CD4-positive, alpha-beta T cell treated with Interleukin-6 for 4 hours (primary cell): ENCODE results near the gene PKD2.
"Not testable (repeated sequence)": the region's sequence is repeated elsewhere in the genome, so short reads cannot be mapped to it uniquely, and the experiment has no call there.

Experiments used
- DNase-seq: peaks from one replicate; pipeline ENCODE4 v3.0.0-alpha.2; 2020; ENCODE audit warnings: mixed read lengths

The PKD2 gene

DNA sequence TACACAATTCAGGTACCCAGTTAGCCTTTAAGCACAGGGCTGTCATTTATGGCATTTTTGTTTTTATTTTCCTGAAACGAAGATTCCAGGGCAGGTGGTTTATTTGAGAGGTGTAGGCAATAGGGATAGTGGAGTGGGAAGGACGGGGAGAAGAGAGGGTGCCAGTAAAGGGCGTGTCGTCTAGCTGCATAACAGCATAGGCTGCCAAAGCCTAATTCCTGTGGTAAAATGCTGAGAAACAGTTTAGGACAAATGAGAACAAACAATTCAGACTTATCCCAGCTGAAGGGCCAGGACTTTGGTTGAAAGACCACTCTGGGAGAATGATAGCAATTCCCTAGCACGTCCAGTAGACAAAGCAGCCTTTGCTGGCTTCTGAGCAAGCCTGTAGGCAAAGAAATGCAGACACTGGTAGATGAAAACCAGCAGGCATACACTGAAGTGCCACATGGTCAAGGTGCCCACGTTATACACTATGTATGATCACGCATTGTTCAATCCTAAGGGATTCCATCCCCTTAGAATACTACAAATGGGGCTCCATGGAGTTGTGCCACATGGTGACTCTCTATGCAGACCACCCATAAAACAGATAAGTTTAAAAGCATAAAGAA lies 70.6 kb downstream of the PKD2 start:
- no peak for DNase-seq

DNA sequence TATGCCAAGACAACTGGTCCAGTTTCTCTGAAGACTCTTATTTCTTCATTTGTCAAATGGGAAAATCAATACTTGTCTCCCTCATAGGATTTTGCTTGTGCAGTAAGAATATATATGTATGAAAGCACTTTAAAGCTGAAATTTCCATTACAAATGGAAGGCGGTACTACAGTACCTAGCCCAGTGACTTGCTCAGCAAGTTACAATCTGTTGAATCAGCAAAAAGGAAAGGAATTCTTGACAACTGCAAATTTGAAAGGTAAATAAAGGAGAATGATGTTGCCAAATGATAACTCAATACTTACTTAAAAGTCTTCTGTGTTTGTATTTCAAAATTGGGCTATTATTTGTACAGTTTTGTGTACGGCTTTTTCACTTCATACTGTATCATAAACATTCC lies 71.1 kb downstream of the PKD2 start:
- no peak for DNase-seq

DNA sequence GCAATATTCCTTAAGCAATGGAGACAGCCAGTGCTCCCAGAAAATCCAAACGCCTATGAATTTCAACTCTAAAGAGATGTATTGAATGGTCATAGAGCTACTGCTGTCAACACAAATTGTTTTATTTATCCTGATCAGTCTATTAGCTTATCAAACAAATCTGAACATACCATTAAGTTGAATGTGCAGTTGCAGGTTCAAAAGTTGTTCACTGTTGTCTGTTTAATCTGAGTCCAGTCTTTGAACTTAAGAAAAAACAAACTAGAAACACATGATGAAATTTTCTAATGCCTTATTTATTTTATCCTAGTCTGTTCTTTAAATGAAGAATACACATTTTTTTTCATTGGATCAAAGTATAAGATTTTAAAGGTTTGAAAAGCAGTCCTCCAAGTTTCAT lies 73.2 kb downstream of the PKD2 start:
- no peak for DNase-seq

DNA sequence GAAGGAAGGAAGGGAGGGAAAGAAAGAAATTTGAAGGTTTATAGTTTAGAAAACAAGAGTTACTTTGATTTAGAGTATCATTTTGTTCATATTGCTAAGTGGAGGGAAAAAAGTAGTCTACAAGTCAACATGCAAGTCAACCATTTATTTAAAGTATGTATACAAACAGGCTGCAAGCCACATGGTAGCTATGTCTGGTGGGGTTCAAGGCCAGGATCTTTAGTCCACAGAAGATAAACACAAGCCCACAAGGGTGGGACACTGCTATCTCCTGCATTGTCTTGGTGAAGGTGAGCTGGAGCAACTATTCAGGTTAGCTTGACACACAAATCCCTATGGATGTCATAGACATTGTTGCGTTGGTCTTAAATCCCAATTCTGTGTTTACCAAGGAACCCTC lies 79.6 kb downstream of the PKD2 start:
- no peak for DNase-seq

DNA sequence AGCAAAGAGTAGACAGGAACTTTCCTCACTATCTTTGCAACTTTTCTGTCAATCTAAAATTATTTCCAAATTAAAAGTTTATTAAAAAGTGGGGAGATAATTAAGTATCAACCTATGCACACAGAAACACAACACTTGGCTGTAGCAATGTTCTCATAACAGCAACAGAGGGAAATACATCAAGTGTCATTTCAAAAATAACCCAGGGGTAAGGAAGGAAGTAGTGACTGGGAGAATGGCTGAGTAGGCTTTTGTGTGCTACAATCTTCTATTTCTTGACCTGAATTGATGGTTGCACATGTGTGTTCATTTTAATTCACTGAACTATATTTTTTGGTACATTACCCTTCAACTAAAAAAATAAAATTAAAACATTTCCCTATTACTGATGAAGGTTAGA lies 83.5 kb downstream of the PKD2 start:
- DNase-seq = no peak

DNA sequence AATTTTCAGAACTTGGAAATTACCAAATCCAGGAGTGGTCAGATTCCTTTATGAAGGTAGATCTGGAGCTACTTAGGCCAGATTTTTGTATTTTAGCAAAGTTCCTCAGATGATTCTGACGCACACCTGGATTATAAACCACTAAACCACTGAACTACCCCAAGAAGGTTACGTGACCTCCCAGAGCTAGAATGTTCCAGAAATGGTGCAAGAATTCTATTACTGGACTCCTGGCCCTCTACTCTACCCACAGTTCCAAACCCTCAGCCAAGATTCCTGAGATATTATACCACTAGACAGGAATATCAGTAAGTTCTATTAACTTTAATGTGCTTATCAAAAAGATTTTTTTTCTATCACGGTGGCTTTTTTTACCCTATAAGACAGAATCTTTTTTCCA lies 83.9 kb downstream of the PKD2 start:
- no peak for DNase-seq

DNA sequence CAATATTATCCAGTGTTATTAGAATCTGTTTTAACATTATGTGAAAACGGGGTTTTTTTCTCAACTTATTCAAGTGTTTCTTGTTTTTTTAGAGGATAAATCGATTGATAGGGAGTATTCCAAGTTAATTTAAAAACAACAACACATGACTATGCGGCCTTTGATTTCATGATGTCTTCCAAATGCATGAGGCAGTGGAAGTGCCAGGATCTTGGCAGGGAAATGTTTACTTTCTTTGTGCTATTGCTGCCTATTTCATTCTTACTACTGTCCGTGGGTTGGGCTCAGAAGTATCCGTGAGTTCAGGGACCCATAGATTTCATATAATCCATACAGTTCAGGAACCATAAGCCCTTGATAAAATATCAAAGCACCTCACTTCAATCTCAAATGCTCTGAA lies 86.4 kb downstream of the PKD2 start:
- no peak for DNase-seq

DNA sequence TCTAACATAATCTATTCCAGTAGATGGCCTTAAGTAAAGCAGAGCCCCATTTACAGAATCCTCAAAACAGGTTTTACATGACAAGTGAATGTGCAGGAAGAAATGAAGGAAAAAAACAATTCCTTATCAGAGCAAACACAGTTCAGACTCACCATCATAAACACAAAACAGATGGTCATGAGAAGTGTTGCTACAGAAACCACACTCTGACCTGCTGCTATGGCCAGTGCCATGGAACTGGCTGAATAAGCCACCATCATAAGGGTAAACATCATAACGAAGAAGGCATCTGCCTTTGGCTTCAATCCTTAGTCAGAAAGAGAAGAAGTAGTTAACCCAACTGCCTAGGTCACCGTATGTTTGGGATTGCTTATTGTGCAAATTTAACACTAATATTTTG lies 89.9 kb downstream of the PKD2 start:
- no peak for DNase-seq

DNA sequence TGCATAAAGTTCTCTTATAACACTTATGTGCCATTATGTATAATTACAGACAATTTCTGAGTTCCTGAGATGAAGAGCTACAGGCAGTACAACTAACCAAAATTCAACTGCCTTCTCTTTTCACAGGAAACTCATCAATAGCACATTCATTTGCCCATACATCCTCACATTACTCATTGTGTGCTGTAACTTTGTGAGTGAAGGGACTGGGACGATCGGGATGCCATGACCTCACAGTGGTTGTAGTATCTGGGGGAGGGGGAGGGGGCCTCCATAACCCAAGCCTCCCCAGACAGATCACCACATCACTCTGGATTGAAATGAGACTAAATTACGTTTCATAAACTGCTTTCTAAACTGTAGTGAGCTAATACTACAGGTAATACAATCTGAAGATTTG lies 90.3 kb downstream of the PKD2 start:
- no peak for DNase-seq

DNA sequence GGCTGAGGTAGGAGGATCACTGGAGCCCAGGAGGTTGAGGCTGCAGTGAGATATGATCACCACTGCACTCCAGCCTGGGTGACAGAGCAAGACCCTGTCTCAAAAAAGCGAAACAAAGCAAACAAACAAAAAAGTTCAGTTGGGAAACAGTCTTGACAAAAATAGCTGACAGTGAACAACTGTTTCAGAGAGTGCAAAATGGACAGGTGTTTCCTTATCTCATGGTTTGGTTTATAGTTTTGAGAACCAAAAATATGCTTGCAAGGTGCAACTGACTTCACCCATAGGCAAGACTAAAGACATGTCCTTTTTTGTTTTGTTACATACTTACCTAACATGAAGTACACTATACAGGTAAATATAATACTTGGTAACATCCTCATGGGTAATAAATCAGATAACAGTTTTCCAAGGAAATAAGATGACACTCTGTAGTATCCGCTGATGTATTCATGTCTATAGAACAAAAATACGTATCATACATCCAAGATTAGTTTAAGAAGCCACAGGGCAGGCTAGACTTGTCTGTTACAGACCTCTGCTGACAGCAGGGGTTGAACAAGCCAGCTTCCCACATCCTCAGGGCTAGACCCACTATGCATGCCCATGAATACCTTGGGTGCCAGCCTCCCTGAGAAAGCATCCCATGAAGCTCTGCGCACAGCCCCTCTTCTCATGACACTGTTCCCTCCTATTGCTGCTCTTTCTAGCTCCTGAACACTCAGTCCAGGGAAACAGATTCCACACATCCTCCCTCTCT lies 91.7 kb downstream of the PKD2 start:
- DNase-seq = no peak

DNA sequence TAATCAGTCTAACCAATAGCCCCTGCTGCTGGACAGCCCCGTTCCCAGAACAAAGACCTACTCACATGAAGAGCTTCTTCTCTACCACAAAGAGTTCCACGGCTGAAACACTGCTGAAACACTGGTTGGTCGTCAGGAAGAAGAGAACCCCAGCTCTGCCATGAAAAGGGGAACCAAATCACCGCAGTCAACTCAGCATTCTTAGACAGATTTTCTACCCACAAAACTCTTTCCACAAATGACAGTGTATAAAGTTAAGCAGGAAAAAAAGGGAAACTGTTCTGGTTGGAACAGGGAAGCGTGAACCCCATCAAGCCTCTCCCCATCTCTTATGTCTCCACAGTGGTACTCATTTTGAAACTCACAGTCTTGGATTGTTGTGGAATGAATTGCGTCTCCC lies 93.7 kb downstream of the PKD2 start:
- no peak for DNase-seq

DNA sequence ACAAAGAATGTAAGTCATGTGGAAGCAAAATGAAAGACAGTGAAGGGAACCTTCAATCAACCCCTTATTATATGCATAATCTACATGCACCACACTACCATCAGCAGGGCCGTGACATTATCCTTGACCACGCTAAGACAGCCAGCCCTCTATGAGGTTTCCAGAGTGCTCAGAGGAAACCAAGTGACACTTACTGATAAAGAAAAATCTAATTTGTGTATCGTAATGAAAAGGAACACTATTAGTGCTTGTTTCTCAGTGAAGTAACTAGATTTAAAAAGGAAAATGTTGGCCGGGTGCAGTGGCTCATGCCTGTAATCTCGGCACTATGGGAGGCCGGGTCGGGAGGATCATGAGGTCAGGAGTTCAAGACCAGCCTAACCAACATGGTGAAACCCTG lies 94.6 kb downstream of the PKD2 start:
- DNase-seq = no peak

DNA sequence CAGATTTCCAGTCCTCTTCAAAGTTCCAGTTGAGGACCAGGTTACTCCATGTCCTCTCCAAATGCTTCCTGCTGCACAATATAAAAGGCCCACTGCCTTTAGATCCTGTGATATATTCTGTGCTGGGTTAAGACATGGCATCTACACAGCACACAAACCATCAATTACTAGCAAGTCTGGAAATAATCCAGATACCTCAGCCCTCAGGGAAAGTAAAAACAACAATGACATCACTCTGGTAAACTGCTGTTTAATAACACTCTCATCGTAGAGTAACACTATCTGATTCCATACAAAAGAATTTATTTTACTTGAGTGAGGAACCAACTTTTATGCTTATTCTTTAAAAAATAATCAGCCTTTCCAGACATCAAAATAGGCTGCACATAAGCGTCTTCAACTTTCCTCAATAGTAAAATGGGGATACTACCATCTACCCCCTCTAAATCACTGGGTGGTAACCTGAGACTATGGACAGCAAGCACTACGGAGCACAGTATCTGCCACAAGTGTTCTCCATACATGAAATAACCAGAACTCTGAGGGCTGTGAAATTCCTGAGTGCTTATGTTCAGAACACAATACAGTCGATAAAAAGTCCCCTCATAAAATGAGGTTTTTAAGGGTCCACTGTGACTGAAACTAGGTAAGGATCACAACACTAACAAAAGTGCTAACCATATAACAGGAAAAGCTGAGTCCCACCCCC lies 97.6 kb downstream of the PKD2 start:
- no peak for DNase-seq

DNA sequence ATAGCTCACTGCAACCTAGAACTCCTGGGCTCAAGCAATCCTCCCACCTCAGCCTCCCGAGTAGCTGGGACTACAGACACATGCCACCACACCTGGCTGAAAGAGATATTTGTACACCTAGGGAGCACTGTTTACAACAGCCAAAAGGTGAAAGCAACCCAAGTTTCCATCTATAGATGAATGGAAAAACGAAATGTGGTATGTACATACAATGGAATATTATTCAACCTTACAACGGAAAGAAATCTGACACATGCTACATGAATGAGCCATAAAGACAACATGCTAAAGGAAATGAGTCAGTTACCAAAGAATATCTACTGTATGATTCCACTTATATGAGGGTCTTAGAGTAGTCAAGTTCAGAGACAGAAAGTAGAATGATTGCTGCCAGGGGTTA lies 98.8 kb downstream of the PKD2 start:
- no peak for DNase-seq

DNA sequence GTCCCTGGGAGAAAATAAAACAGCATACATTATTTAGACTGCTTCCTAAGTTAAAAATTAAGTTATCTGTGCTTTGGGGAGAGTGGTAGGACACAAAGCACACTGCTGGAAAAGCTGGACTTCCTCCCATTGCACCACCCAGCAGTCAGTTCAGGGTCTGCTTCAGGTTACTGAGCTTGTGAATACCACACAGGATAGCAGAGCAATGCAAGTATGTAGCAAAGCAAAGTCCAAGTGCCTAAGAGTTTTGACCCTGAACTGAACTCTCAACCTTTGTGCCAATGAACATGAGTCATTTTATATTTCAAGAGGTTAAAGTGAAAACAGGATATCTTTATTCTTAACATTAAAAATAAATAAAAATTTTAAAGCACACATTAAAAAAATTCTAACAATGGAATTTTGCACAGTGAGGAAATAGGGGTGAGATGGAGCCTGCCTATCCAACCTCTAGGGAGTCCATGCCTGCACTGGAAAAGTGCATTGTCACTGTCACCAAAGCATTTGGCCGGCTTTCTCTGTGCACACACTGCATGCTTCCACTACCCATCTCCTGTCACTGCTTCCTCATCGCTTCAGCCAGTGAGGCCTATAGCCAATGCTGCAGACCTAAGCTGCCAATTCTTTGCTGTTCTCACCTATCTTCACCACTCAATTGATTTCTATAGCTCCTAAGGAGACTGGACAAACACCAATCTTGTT lies 100.1 kb downstream of the PKD2 start:
- DNase-seq = no peak

DNA sequence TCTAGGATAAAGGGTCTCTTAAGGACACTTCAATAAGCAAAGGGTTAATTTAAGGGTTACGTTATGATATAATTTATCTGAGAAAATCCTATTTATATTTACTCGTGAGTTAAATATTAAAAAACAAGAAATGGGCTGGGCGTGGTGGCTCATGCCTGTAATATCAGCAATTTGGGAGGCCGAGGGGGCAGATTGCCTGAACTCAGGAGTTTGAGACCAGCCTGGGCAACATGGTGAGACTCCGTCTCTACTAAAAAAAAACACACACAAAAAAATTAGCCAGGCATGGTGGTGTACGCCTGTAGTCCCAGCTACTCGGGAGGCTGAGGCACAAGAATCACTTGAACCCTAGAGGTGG lies 100.7 kb downstream of the PKD2 start:
- not testable (repeated sequence) for DNase-seq

DNA sequence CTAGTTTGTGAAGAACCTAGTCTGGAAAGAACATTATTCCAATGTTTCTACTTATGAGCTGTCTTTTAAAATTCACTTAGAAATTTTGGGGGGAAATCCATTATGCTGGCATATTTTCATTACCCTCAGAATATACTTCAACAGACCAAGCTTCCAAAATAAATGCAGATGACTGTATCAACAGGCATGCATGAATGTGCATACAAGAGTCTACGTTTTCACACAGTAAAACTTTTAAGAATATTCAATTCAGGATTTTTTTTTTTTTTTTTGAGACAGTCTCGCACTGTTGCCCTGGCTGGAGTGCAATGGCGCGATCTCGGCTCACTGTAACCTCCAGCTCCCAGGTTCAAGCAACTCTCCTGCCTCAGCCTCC lies 101.3 kb downstream of the PKD2 start:
- DNase-seq = no peak

DNA sequence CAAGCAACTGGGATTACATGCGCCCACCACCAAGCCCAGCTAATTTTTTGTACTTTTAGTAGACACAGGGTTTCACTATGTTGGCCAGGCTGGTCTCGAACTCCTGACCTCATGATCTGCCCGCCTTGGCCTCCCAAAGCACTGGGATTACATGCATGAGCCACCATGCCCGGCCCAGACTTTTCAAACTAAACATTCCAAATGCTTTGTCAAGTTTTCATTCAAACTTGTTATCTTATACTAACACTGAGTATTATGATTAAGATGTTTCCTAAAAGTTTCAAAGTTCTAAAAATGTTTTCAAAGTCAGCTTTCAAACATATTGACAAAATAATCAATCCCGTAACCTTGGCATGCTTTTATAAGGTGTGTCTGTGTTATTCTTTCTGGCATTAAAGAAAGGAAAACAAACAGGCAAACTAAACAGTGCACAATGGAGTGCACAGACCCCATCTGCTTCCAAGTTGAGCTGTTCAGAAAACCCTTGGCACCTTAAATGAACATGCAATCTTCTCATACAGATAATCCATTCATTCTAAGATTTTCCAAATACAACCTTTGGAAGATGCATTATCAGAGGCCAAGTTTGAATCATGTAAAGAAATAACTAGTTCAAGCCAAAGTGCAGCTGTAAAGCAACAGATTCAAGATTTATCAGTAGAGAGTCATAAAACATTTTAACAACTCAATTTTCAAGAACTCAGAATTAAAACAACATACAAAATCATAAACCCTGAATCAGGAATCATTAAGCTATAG lies 101.9 kb downstream of the PKD2 start:
- no peak for DNase-seq

DNA sequence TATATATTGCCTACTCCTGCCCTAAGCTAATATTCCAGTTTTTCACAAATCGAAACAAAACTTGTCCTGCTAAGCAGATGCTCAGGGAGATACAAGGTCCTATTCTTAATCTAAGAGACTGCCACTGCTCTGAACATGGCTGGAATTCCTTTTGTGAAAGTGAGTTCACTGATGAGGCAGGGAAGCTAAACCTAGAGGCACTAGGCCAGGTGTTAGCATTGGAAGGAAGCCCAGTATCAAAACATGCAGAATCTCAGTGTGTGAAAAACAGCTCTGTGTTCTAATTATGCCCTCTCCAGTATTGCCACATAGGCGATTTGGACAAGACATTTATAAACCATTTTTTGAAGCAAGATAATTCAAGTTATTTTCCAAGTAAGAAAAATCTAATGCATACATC lies 103.4 kb downstream of the PKD2 start:
- DNase-seq = no peak

DNA sequence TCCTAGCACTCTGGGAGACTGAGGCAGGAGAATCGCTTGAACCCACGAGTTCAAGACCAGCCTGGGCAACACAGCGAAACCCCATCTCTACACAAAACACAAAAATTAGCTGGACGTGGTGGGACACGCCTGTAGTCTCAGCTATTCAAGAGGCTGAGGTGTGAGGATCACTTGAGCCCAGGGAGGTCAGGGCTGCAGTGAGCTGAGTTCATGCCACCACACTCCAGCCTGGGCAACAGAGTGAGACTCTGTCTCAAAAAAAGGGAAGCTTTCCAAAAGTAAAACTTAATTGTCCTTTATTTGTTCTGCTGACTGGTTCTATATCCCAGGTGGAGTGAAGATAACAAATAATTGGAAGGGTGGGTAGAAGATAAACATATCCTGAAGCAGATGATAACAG lies 105.4 kb downstream of the PKD2 start:
- no peak for DNase-seq

DNA sequence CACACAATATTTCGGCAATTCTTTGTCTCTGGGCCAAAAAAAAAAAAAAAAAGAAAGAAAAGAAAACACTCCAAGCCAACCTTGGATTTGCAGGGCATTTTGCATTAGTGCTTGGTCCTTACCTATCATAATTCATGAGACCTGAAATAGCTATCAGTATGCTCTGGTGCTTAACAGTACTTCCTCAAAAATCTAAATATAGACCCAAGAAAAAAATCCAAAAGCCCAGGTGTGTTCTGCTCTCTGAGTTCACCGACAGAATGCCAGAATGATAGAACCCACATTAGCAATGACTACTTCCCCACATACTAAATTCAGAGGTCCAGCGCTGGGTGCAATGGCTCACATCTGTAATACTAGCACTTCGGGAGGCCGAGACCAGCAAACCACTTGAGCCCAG lies 108.2 kb downstream of the PKD2 start:
- no peak for DNase-seq

DNA sequence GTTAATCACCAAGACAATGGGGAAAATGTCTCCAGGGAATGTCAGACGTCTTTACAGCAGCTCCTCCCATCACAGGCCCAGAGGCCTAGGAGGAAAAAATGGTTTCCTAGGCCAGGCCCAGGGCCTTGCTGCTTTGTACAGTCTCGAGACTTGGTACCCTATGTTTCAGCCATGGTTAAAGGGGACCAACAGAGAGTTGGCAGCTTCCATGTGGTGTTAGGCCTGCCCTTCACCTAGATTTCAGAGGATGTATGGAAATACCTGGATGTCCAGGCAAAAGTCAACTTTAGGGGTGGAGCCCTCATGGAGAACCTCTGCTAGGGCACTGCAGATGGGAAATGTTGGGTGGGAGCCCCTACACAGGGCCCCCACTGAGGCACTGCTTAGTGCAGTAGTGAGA lies 112.5 kb downstream of the PKD2 start:
- no peak for DNase-seq

DNA sequence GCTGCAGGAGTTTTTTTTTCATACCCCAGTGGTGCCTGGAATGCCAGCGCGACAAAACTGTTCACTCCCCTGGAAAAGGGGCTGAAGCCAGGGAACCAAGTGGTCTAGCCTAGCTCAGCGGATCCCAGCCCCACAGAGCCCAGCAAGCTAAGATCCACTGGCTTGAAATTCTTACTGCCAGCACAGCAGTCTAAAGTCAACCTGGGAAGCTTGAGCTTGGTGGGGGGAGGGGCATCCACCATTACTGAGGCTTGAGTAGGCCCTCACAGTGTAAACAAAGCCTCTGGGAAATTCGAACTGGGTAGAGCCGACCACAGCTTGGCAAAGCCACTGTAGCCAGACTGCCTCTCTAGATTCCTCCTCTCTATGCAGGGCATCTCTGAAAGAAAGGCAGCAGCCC lies 114.8 kb downstream of the PKD2 start:
- not testable (repeated sequence) for DNase-seq
